HG02981 (cell line): ENCODE measurements around the gene SMARCA4.

Source experiments
- ATAC-seq: cut with Tn5 transposase; IDR thresholded peaks from one replicate; pipeline ENCODE4 v1.9.1; 2021; ENCODE audit warnings: mild to moderate bottlenecking, moderate library complexity; ENCODE audit not compliant: unreplicated experiment

The SMARCA4 gene

GRCh38 chr19:11028146-11028545 lies 67.3 kb downstream of the SMARCA4 start:
- no peak for ATAC-seq

DNA sequence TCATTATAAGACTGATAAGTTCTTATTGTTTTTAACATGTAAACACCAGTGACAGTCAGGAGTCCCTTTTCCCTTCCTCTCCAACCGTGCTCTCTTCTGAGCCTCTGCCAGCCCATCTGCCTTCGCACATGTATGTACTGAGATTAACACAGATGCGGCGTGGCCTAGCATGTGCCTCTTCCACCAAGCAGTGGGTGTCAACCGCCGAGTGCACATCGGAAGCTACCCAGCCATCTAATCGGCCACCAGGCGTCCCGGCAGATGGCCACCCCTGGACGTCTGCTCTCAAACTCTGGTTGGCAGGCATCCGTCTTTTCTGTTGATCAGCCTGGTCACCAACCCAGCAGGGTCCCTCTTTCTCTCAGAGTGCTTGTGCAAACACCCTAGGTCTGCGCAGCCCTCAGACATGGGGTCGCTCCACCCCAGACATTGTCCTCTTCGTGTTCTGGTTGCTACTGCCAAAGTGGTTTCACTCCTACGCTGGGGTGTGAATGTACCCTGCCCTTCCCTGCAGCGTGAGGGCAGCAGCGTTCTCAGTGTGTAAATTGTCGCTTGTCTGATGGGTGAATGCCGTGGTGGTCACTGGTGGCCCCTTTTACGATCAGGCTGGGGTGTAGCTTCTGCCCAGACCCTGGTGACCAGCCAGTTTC lies 70.7 kb downstream of the SMARCA4 start:
- ATAC-seq = no peak

DNA sequence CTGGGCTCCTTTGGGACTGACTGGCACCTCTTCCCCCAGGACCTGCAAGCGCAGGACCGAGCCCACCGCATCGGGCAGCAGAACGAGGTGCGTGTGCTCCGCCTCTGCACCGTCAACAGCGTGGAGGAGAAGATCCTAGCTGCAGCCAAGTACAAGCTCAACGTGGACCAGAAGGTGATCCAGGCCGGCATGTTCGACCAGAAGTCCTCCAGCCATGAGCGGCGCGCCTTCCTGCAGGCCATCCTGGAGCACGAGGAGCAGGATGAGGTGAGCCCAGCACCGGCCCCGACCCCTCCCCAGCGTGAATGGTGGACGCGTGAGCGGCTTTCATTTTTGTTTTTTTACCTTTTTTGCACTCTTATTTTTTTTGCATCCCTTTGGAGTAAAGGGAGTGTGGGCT lies 72.4 kb downstream of the SMARCA4 start:
- ATAC-seq = no peak

DNA sequence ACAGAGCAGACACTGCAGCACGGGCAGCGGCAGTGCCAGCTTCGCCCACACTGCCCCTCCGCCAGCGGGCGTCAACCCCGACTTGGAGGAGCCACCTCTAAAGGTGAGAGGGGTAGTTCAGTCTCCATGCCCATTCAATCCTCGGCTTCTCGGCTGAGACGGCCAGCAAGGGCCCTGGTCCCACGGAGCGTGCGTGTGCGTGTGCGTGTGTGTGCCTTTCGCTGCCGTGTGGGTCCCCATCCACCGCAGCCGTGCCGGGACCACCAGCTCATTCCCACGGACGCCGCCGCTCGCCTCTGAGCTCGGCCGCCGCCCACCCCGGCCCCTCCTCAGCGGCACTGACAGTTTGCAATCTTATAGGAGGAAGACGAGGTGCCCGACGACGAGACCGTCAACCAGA lies 72.9 kb downstream of the SMARCA4 start:
- ATAC-seq = no peak

- no peak for ATAC-seq
Observed at GRCh38 chr19:11034449-11035213, 73.8 kb downstream of the SMARCA4 start.

DNA sequence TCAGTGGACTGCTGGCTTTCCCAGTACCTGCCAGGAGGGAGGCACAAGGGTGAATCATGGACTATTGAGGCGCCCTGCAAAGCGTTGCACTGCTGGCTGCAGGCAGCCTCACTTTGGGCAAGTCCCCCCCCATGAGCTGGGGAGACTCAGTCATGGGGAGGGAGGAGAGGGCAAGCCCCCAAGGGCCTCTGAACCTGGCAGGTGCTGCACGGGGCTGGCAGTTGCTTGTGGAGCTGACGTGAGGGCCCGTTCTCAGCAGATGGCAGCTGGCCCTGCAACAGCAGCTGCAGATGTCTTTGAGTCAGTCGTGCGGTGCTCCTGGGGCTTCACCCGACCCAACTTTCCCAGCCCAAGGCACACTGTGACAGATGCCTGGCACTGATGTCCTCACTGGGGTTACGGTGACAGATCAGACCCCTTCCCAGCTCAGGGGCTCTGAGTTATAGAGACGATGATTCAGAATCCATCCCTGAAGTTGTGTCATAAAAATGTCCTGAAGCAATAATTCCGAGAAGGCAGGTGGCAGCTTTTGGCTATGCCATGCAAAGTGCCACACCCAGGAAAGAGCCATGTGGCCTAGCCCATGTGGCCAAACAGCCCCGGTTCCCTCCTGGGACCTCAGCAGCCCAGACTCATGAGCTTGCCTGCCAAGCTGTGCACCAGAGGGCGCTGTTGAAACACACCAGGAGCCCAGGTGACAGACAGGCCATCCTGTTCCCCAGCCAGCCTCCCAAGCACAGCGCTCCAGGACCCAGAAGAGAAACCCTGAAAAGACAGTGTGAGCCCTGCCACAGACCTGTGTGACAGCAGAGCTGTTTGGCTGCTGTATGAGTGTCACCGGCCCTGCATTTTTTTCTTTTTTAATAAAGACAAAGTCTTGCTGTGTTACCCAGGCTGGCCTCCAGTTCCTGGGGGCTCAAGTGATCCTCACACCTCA lies 74.9 kb downstream of the SMARCA4 start:
- ATAC-seq = peak; percentile 69

DNA sequence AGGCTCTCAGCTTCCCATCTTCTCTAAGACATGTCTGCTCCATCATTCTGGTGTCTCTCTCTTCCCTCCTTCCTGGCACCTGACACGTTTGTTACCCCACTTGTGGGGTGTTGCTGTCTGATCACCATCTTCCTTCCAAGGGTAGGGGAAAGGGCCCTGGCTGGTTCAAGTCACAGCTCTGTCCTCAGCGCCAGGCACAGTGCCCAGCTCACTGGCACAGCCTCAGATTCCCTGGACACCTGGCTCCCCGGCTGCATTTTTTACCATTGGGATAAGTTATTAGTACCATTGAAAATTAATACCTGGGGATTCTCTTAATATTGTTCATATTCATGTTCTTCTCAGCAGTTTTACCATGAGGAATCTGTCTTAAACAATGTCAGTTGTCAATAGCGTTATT lies 77.7 kb downstream of the SMARCA4 start:
- ATAC-seq = no peak

GRCh38 chr19:11041194-11041593 lies 80.4 kb downstream of the SMARCA4 start:
- no peak for ATAC-seq

GRCh38 chr19:11041966-11042627 lies 81.3 kb downstream of the SMARCA4 start:
- no peak for ATAC-seq

DNA sequence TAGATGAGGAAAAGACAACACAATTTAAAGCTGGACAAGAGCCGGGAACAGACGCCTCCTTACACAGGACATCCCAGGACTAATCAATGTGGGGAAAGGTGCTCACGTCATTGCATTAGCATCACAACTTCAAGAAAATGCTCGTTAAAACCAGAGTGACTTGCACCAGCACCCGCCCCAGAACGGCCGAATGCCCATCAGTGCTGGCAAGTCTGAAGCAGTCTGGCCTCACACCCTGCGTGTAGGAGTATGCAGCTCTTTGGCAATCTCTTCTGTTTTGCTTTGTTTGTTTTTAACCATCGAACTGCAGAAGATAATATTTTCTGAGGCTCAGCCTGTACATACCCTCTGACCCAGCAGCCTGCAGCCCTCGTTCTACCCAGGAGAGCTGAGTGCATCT lies 83.6 kb downstream of the SMARCA4 start:
- ATAC-seq = no peak

DNA sequence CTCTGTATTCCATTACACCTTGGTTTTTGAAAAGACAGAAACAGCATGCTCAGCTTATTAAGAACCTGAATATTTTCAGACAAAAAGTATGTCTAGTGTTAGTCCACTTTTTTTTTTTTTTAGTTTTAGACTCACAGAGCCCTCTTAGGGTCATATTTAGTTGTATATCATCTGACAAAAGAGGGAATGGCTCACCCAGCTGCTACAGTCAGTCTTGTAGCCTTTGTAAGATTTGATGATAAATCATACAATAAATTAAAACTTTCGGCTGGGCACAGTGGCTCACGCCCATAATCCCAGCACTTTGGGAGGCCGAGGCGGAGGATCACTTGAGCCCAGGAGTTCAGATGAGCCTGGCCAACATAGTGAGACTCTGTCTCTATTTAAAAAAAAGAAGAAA lies 84.7 kb downstream of the SMARCA4 start:
- ATAC-seq = no peak

GRCh38 chr19:11046605-11047354 lies 86.0 kb downstream of the SMARCA4 start:
- no peak for ATAC-seq

GRCh38 chr19:11047866-11048265 lies 87.0 kb downstream of the SMARCA4 start:
- ATAC-seq = no peak

- ATAC-seq = no peak
Observed at GRCh38 chr19:11050323-11051114, 89.7 kb downstream of the SMARCA4 start.

DNA sequence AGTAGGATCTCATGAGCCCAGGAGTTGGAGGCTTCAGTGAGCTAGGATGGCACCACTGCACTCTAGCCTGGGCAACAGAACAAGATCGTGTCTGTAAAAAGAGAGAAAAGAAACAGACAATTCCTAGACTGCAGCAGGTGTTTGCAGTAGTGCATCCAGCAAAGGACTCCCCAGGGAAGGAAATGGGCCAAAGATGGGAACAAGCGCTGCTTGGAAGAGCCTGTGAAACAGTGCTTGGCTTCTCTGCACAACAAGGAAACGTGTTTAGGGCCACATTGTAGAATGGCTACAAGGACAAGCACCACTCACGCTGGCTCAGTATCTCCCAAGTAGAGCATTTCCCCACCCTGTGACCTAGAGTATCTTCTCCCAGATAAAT lies 93.0 kb downstream of the SMARCA4 start:
- no peak for ATAC-seq

- no peak for ATAC-seq
Observed at GRCh38 chr19:11054200-11054599, 93.4 kb downstream of the SMARCA4 start.

DNA sequence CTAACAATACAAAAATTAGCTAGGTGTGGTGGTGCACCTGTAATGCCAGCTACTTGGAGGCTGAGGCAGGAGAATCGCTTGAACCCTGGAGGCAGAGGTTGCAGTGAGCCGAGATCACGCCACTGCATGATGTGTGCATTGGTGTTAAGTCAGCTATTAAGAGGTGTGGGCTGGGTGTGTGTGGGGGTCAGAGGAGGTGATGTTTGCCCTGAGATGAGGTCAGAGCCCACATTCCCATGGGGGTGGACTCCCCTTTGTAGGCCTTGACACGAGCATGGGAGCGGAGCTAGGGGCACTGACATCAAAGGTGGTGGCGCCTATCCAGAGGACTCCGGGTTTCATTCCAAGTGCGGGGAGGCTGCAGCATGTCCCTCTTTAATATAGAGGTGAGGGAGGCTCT lies 93.8 kb downstream of the SMARCA4 start:
- ATAC-seq = no peak

DNA sequence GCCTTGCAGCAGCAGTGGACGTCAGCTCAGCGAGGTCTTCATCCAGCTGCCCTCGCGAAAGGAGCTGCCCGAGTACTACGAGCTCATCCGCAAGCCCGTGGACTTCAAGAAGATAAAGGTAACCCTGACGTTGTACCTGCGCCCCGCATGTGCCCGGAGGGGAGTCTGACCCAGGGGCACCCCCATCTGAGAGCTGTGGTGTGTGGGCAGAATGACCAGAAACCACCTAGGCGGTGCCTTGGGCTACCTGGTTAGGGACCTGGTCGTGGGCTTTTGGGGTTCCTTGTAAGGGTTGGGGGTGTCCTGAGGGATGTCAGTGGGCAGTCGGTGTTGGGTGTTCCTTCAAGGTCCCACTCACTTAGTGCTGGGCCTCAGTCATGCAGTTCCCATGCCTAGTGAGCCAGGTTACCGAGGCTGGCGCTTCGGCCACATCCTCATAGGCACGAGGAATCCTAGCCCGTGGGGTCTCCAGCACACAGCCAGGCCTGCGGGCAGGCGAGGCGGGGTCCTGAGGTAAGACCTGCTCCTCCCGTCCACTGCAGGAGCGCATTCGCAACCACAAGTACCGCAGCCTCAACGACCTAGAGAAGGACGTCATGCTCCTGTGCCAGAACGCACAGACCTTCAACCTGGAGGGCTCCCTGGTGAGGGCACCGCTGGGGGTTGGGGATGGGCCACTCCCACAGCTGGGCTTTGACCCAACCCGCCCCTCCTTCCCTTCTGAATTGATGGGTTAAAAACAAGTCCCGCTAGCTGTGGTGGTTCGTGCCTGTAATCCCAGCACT lies 97.6 kb downstream of the SMARCA4 start:
- no peak for ATAC-seq
